ENCODE data around the gene DCXR. TPM values are rescaled to one million over a fixed set of nuclear protein-coding genes. Genes with fewer than 3 reads are reported as not detected.

The DCXR gene
- total RNA-seq, 1 experiment from 2014 or later = 120 TPM

Other genes starting within 250 kb of the DCXR start
- gene GCGR, start 233.5 kb downstream of the DCXR start, total RNA-seq (2014; rRNA removed; shearing (Covaris generic)) = not detected in 2 replicates
- 144 and 162 TPM in 2 replicates for gene MCRIP1, start 204.4 kb downstream of the DCXR start, total RNA-seq (2014; rRNA removed; shearing (Covaris generic))
- 0.56 and 0.63 TPM in 2 replicates for gene PPP1R27, start 202.6 kb downstream of the DCXR start, total RNA-seq (2014; rRNA removed; shearing (Covaris generic))
- gene P4HB, start 177.2 kb downstream of the DCXR start, total RNA-seq (2014; rRNA removed; shearing (Covaris generic)) = 1,826 and 1,949 TPM in 2 replicates
- gene ARHGDIA, start 166.4 kb downstream of the DCXR start, total RNA-seq (2014; rRNA removed; shearing (Covaris generic)) = 288 and 306 TPM in 2 replicates
- gene ALYREF, start 146.1 kb downstream of the DCXR start, total RNA-seq (2014; rRNA removed; shearing (Covaris generic)) = 245 and 252 TPM in 2 replicates
- gene ANAPC11, start 146.0 kb downstream of the DCXR start, total RNA-seq (2014; rRNA removed; shearing (Covaris generic)) = 315 and 336 TPM in 2 replicates
- gene NPB, start 135.5 kb downstream of the DCXR start, total RNA-seq (2014; rRNA removed; shearing (Covaris generic)) = 0.08 and 0.34 TPM in 2 replicates
- gene PCYT2, start 126.3 kb downstream of the DCXR start, total RNA-seq (2014; rRNA removed; shearing (Covaris generic)) = 86.6 and 105 TPM in 2 replicates
- gene SIRT7, start 119.5 kb downstream of the DCXR start, total RNA-seq (2014; rRNA removed; shearing (Covaris generic)) = 23.6 and 24.7 TPM in 2 replicates
- gene MAFG, start 110.0 kb downstream of the DCXR start, total RNA-seq (2014; rRNA removed; shearing (Covaris generic)) = 73.1 and 73.9 TPM in 2 replicates
- gene PYCR1, start 100.4 kb downstream of the DCXR start, total RNA-seq (2014; rRNA removed; shearing (Covaris generic)) = 335 and 351 TPM in 2 replicates
- not detected in 2 replicates for gene MYADML2, start 90.5 kb downstream of the DCXR start, total RNA-seq (2014; rRNA removed; shearing (Covaris generic))
- gene NOTUM, start 76.5 kb downstream of the DCXR start, total RNA-seq (2014; rRNA removed; shearing (Covaris generic)) = 3.0 TPM in 2 replicates
- gene ASPSCR1, start 60.1 kb downstream of the DCXR start, total RNA-seq (2014; rRNA removed; shearing (Covaris generic)) = 80.5 and 81.9 TPM in 2 replicates
- gene CENPX, start 14.8 kb downstream of the DCXR start, total RNA-seq (2014; rRNA removed; shearing (Covaris generic)) = 130 and 134 TPM in 2 replicates
- gene LRRC45, start 14.4 kb downstream of the DCXR start, total RNA-seq (2014; rRNA removed; shearing (Covaris generic)) = 33.7 and 40.4 TPM in 2 replicates
- gene RAC3, start 6.0 kb downstream of the DCXR start, total RNA-seq (2014; rRNA removed; shearing (Covaris generic)) = 38.0 and 45.8 TPM in 2 replicates
- 29.2 and 29.3 TPM in 2 replicates for gene RFNG, start 14.1 kb upstream of the DCXR start, total RNA-seq (2014; rRNA removed; shearing (Covaris generic))
- gene GPS1, start 14.2 kb upstream of the DCXR start, total RNA-seq (2014; rRNA removed; shearing (Covaris generic)) = 284 and 295 TPM in 2 replicates
- 182 and 198 TPM in 2 replicates for gene DUS1L, start 28.1 kb upstream of the DCXR start, total RNA-seq (2014; rRNA removed; shearing (Covaris generic))
- 147 and 184 TPM in 2 replicates for gene FASN, start 60.5 kb upstream of the DCXR start, total RNA-seq (2014; rRNA removed; shearing (Covaris generic))
- gene CCDC57, start 175.1 kb upstream of the DCXR start, total RNA-seq (2014; rRNA removed; shearing (Covaris generic)) = 15.7 and 17.8 TPM in 2 replicates
- gene SLC16A3, start 191.3 kb upstream of the DCXR start, total RNA-seq (2014; rRNA removed; shearing (Covaris generic)) = 9.6 and 12.8 TPM in 2 replicates
- 18.0 and 23.6 TPM in 2 replicates for gene CSNK1D, start 236.0 kb upstream of the DCXR start, total RNA-seq (2014; rRNA removed; shearing (Covaris generic))